Neuronal stem cell (in vitro differentiated cells): ENCODE results near the gene PAPLN.

Experiments
- DNase-seq: peaks from one replicate; pipeline ENCODE4 v3.0.0-alpha.2; 2013; ENCODE audit warnings: low spot score
- H2AFZ ChIP-seq: one replicate; pipeline ENCODE4 v1.6.1; 2013; ENCODE audit warnings: mild to moderate bottlenecking, low read length, inconsistent platforms
- H2AK5ac ChIP-seq: 2 replicates; pipeline ENCODE4 v1.6.1; 2013; ENCODE audit warnings: low read depth, mild to moderate bottlenecking, inconsistent platforms, low read length, moderate library complexity, mixed read lengths
- H2BK120ac ChIP-seq: 2 replicates; pipeline ENCODE4 v1.6.1; 2013; ENCODE audit warnings: low read depth, mild to moderate bottlenecking, inconsistent platforms, low read length, moderate library complexity, mixed read lengths
- H2BK12ac ChIP-seq: one replicate; pipeline ENCODE4 v1.6.1; 2013; ENCODE audit warnings: low read length, inconsistent platforms
- H2BK15ac ChIP-seq: 2 replicates; pipeline ENCODE4 v1.6.1; 2013; ENCODE audit warnings: mild to moderate bottlenecking, low read length, inconsistent platforms, mixed read lengths
- H2BK5ac ChIP-seq: one replicate; pipeline ENCODE4 v1.6.1; 2013; ENCODE audit warnings: inconsistent platforms, mild to moderate bottlenecking, low read length, moderate library complexity
- H3K14ac ChIP-seq: one replicate; pipeline ENCODE4 v1.6.1; 2013; ENCODE audit warnings: low read length, inconsistent platforms
- H3K18ac ChIP-seq: 2 replicates; pipeline ENCODE4 v1.6.1; 2013; ENCODE audit warnings: low read length, inconsistent platforms
- H3K23ac ChIP-seq: 2 replicates; pipeline ENCODE4 v1.6.1; 2013; ENCODE audit warnings: low read depth, mild to moderate bottlenecking, mixed read lengths, low read length, inconsistent platforms; ENCODE audit not compliant: poor library complexity
- H3K27ac ChIP-seq: replicated peaks from 3 replicates; pipeline ENCODE4 v1.5.1; 2013; ENCODE audit warnings: low read length, inconsistent platforms
- H3K27me3 ChIP-seq, 3 experiments: 2 replicates each; pipeline ENCODE4 v1.6.1; 2013; ENCODE audit warnings: low read length in 3 of 3, mild to moderate bottlenecking in 2 of 3, inconsistent platforms in 1 of 3, low read depth in 1 of 3, mixed read lengths in 1 of 3, moderate library complexity in 1 of 3; ENCODE audit not compliant: control insufficient read depth in 3 of 3, insufficient read depth in 3 of 3
- H3K36me3 ChIP-seq, 2 donors: replicated peaks in 1 of 2; 2 replicates each; pipeline ENCODE4 v1.6.1; 2013; ENCODE audit warnings: low read length in 2 of 2; ENCODE audit not compliant: control insufficient read depth in 2 of 2, insufficient read depth in 2 of 2
- H3K4ac ChIP-seq: 2 replicates; pipeline ENCODE4 v1.6.1; 2013; ENCODE audit warnings: inconsistent platforms, mild to moderate bottlenecking, low read length, moderate library complexity
- H3K4me1 ChIP-seq, 2 donors: 1 replicate in 1 of 2; 2 replicates in 1 of 2; pipeline ENCODE4 v1.6.1; 2013; ENCODE audit warnings: low read length in 2 of 2, low read depth in 1 of 2; ENCODE audit not compliant: control insufficient read depth in 2 of 2, insufficient read depth in 1 of 2
- H3K4me2 ChIP-seq: one replicate; pipeline ENCODE4 v1.6.1; 2013; ENCODE audit warnings: mild to moderate bottlenecking, low read length, inconsistent platforms; ENCODE audit not compliant: insufficient read depth, poor library complexity, severe bottlenecking
- H3K4me3 ChIP-seq, 2 donors: 2 replicates each; pipeline ENCODE4 v1.5.1; 2013; ENCODE audit warnings: low read length in 2 of 2, mild to moderate bottlenecking in 2 of 2, inconsistent platforms in 1 of 2, moderate library complexity in 1 of 2
- H3K79me1 ChIP-seq: one replicate; pipeline ENCODE4 v1.6.1; 2013; ENCODE audit warnings: low read depth, mild to moderate bottlenecking, inconsistent platforms, low read length, moderate library complexity
- H3K9ac ChIP-seq: one replicate; pipeline ENCODE4 v1.6.1; 2013; ENCODE audit warnings: mild to moderate bottlenecking, low read depth, low read length, inconsistent platforms; ENCODE audit not compliant: poor library complexity
- H3K9me3 ChIP-seq, 2 donors: replicated peaks in 1 of 2; 2 replicates each; pipeline versions ENCODE3 to v1.6.1; 2013; ENCODE audit warnings: low read length in 2 of 2, mild to moderate bottlenecking in 2 of 2, inconsistent platforms in 1 of 2, low read depth in 1 of 2, mixed read lengths in 1 of 2, moderate library complexity in 1 of 2; ENCODE audit not compliant: control insufficient read depth in 2 of 2, insufficient read depth in 1 of 2
- H4K8ac ChIP-seq: one replicate; pipeline ENCODE4 v1.6.1; 2013; ENCODE audit warnings: low read depth, mild to moderate bottlenecking, inconsistent platforms, low read length, moderate library complexity
- H4K91ac ChIP-seq: one replicate; pipeline ENCODE4 v1.6.1; 2013; ENCODE audit warnings: low read length, low read depth, mild to moderate bottlenecking, inconsistent platforms; ENCODE audit not compliant: poor library complexity
- WGBS, 2 donors: extraction: QIAGEN DNeasy Blood & Tissue Kit; methylation state at CpG; one replicate each; pipeline ENCODE4 v1.1.7; 2013; ENCODE audit warnings: missing lambda C conversion rate in 2 of 2, mixed read lengths in 1 of 2; ENCODE audit not compliant: insufficient read length in 2 of 2, insufficient replicate concordance in 1 of 2; ENCODE audit errors: extremely low coverage in 2 of 2; 5-methylcytosine and 5-hydroxymethylcytosine counted together

The PAPLN gene

GRCh38 chr14:73242357-73242901 lies 5.1 kb downstream of the PAPLN start:
- H3K9ac ChIP-seq, result no peak overlapping the region
- H4K91ac ChIP-seq, result no peak overlapping the region
- H3K14ac ChIP-seq, result no peak overlapping the region
- peaks cover 0 to 8% of the 10 kb centered on the region in 2 donors for H3K36me3 ChIP-seq
- no peak overlapping the region for H4K8ac ChIP-seq
- no peak overlapping the region for H2BK5ac ChIP-seq
- peaks cover 10 to 20% of the 10 kb centered on the region in 2 donors for H3K4me1 ChIP-seq
- H3K18ac ChIP-seq, result no peak overlapping the region
- peak overlapping the region; percentile 61 for H2AFZ ChIP-seq
- no peak overlapping the region for H3K23ac ChIP-seq
- H3K4ac ChIP-seq, result no peak overlapping the region
- no peak overlapping the region for H2BK12ac ChIP-seq
- no peak overlapping the region for H2BK15ac ChIP-seq
- H3K79me1 ChIP-seq, result peaks cover 9% of the 10 kb centered on the region
- H2BK120ac ChIP-seq, result no peak overlapping the region
- no peaks in the 10 kb centered on the region for H3K9me3 ChIP-seq
- no peak for DNase-seq
- no peak overlapping the region for H3K4me2 ChIP-seq
- no CpG with 5 or more reads among the region's 6 CpGs for WGBS, 2 donors
- H3K27me3 ChIP-seq, result peaks cover 0 to 50% (median 7%) of the 10 kb centered on the region in 3 experiments
- H3K27ac ChIP-seq, result no peak overlapping the region
- no peak overlapping the region for H3K4me3 ChIP-seq
- H2AK5ac ChIP-seq, result no peak overlapping the region

- Histone ChIP-seq H2AK5ac (no peak overlapping the region), H3K9me3 (no peaks in the 10 kb centered on the region), H3K9ac (no peak overlapping the region), H3K23ac (no peak overlapping the region), H3K4me1 (peaks cover 10 to 17% of the 10 kb centered on the region in 2 donors), H2BK12ac (no peak overlapping the region), H3K14ac (no peak overlapping the region), H3K27ac (no peak overlapping the region), H3K4me3 (no peak overlapping the region), H4K8ac (no peak overlapping the region), H3K4me2 (no peak overlapping the region), H2BK120ac (no peak overlapping the region), H3K18ac (no peak overlapping the region), H3K27me3 (peaks cover 0 to 47% (median 7%) of the 10 kb centered on the region in 3 experiments), H2BK5ac (no peak overlapping the region), H3K4ac (no peak overlapping the region), H3K36me3 (peaks cover 0 to 9% of the 10 kb centered on the region in 2 donors), H2AFZ (no peak overlapping the region), H4K91ac (no peak overlapping the region), H2BK15ac (no peak overlapping the region), H3K79me1 (peaks cover 14% of the 10 kb centered on the region)
- no CpG with 5 or more reads among the region's 3 CpGs for WGBS, 2 donors
- DNase-seq, result no peak
Observed at GRCh38 chr14:73243341-73243740, 6.0 kb downstream of the PAPLN start.

GRCh38 chr14:73243748-73244147 lies 6.4 kb downstream of the PAPLN start:
- Histone ChIP-seq H4K91ac (no peak overlapping the region), H3K27ac (no peak overlapping the region), H3K27me3 (peaks cover 0 to 43% (median 6%) of the 10 kb centered on the region in 3 experiments), H2BK15ac (no peak overlapping the region), H3K14ac (no peak overlapping the region), H3K18ac (no peak overlapping the region), H3K4me2 (no peak overlapping the region), H3K36me3 (peaks cover 0 to 9% of the 10 kb centered on the region in 2 donors), H3K4ac (no peak overlapping the region), H3K4me3 (no peak overlapping the region), H3K4me1 (peaks cover 7 to 13% of the 10 kb centered on the region in 2 donors), H3K9me3 (no peaks in the 10 kb centered on the region), H2AK5ac (no peak overlapping the region), H4K8ac (no peak overlapping the region), H2BK5ac (no peak overlapping the region), H2BK120ac (no peak overlapping the region), H3K23ac (no peak overlapping the region), H3K9ac (no peak overlapping the region), H2BK12ac (no peak overlapping the region), H3K79me1 (peaks cover 14% of the 10 kb centered on the region), H2AFZ (no peak overlapping the region)
- WGBS, 2 donors, result no CpG with 5 or more reads among the region's 2 CpGs
- no peak for DNase-seq

GRCh38 chr14:73244541-73245290 lies 7.4 kb downstream of the PAPLN start:
- Histone ChIP-seq H3K9me3 (no peaks in the 10 kb centered on the region), H2BK5ac (no peak overlapping the region), H2AFZ (no peak overlapping the region), H3K14ac (no peak overlapping the region), H3K4me3 (no peak overlapping the region), H3K18ac (no peak overlapping the region), H2BK12ac (no peak overlapping the region), H3K27me3 (peaks cover 0 to 34% (median 3%) of the 10 kb centered on the region in 3 experiments), H3K4ac (no peak overlapping the region), H2BK15ac (no peak overlapping the region), H3K27ac (no peak overlapping the region), H2AK5ac (no peak overlapping the region), H3K23ac (no peak overlapping the region), H2BK120ac (no peak overlapping the region), H4K8ac (no peak overlapping the region), H3K9ac (no peak overlapping the region), H3K36me3 (peaks cover 0 to 9% of the 10 kb centered on the region in 2 donors), H3K79me1 (peaks cover 11% of the 10 kb centered on the region), H4K91ac (no peak overlapping the region), H3K4me2 (no peak overlapping the region), H3K4me1 (peaks cover 3 to 11% of the 10 kb centered on the region in 2 donors)
- WGBS, 2 donors, result no CpG with 5 or more reads among the region's 14 CpGs
- no peak for DNase-seq
